ENCODE data around the gene CDYL. TPM values are rescaled to one million over a fixed set of nuclear protein-coding genes. Genes with fewer than 3 reads are reported as not detected.
"Not testable (repeated sequence)": the region's sequence is repeated elsewhere in the genome, so short reads cannot be mapped to it uniquely, and the experiment has no call there.

CDYL gene
- total RNA-seq, 1 donor from 2014 or later: 104 TPM

- Mint-ChIP-seq H3K36me3 (peaks cover 20% of the 10 kb centered on the region), H3K4me3 (no peak overlapping the region), H3K27ac (no peak overlapping the region), H3K27me3 (ENCODE audit: low read depth) (no peaks in the 10 kb centered on the region), H3K4me1 (peaks cover 3% of the 10 kb centered on the region), H3K9me3 (no peaks in the 10 kb centered on the region)
- DNase-seq (ENCODE audit: low spot score in 2 of 2, unreplicated experiment in 2 of 2): no peak
- no peak for TF ChIP-seq CTCF (IDR thresholded peaks at IDR 0.05; ENCODE audit: unreplicated experiment)
Observed at GRCh38 chr6:4997862-4998261, 221.7 kb downstream of the CDYL start.

GRCh38 chr6:4999586-4999985 lies 223.4 kb downstream of the CDYL start:
- TF ChIP-seq CTCF (IDR thresholded peaks at IDR 0.05; ENCODE audit: unreplicated experiment): no peak
- Mint-ChIP-seq H3K9me3 (no peaks in the 10 kb centered on the region), H3K27ac (no peak overlapping the region), H3K27me3 (ENCODE audit: low read depth) (no peaks in the 10 kb centered on the region), H3K4me3 (no peak overlapping the region), H3K36me3 (peaks cover 20% of the 10 kb centered on the region), H3K4me1 (peaks cover 12% of the 10 kb centered on the region)
- DNase-seq (ENCODE audit: low spot score in 2 of 2, unreplicated experiment in 2 of 2): no peak

- H3K4me1 Mint-ChIP-seq: peaks cover 15% of the 10 kb centered on the region
- peak within 1 kb of the TSS; percentile 93 for H3K4me3 Mint-ChIP-seq
- H3K27ac Mint-ChIP-seq: peak within 1 kb of the TSS; percentile 98
- peaks cover 9% of the 10 kb centered on the region for H3K36me3 Mint-ChIP-seq
- H3K27me3 Mint-ChIP-seq (ENCODE audit: low read depth): no peaks in the 10 kb centered on the region
- H3K9me3 Mint-ChIP-seq: no peaks in the 10 kb centered on the region
- TF ChIP-seq CTCF (IDR thresholded peaks at IDR 0.05; ENCODE audit: unreplicated experiment): peak; percentile 86
- DNase-seq (ENCODE audit: low spot score in 2 of 2, unreplicated experiment in 2 of 2): peak; percentile 94 to 98
Observed at GRCh38 chr6:5003604-5004372, 227.6 kb downstream of the CDYL start, which contains the start of gene RPP40. Gene RPP40, minus strand, starts transcription at chr6:5004037. Its CDS starts 35 bp downstream, at chr6:5004002.

GRCh38 chr6:5004373-5005037 lies 228.3 kb downstream of the CDYL start:
- no peak for TF ChIP-seq CTCF (IDR thresholded peaks at IDR 0.05; ENCODE audit: unreplicated experiment)
- no peak for DNase-seq (ENCODE audit: low spot score in 2 of 2, unreplicated experiment in 2 of 2)
- Mint-ChIP-seq H3K27me3 (ENCODE audit: low read depth) (no peaks in the 10 kb centered on the region), H3K9me3 (no peaks in the 10 kb centered on the region), H3K36me3 (peaks cover 7% of the 10 kb centered on the region), H3K27ac (peak overlapping the region; percentile 97), H3K4me3 (peak overlapping the region; percentile 93), H3K4me1 (peaks cover 15% of the 10 kb centered on the region)

- H3K4me3 Mint-ChIP-seq; DNase-seq (ENCODE audit: low spot score in 2 of 2, unreplicated experiment in 2 of 2); H3K36me3 Mint-ChIP-seq; H3K27me3 Mint-ChIP-seq (ENCODE audit: low read depth); H3K27ac Mint-ChIP-seq; H3K9me3 Mint-ChIP-seq: not testable (repeated sequence)
- peaks cover 15% of the 10 kb centered on the region for H3K4me1 Mint-ChIP-seq
Observed at GRCh38 chr6:5005038-5005433, 228.8 kb downstream of the CDYL start.

Other genes with a start within 250 kb of the CDYL start
- gene RPP40, start 227.6 kb downstream of the CDYL start, total RNA-seq: 6.8 to 7.2 TPM (median 6.9 TPM) in 3 replicates